Activated CD8-positive, alpha-beta memory T cell treated with anti-CD3 and anti-CD28 coated beads for 36 hours (primary cell): Measurements from ENCODE around the gene GGT5. TPM values are rescaled to one million over a fixed set of nuclear protein-coding genes. Genes with fewer than 3 reads are reported as not detected.
"Not testable (repeated sequence)": the region's sequence is repeated elsewhere in the genome, so short reads cannot be mapped to it uniquely, and the experiment has no call there.

Source experiments
- CTCF ChIA-PET: fragments of 350-600 bp; sonication (Branson Sonifier 250); formaldehyde crosslinking; loops from one replicate; lab custom pipeline; 2021; ENCODE audit warnings: antibody characterized with exemption; lab: Charles Lee
- POLR2A ChIA-PET: fragments of 350-600 bp; sonication (Branson Sonifier 250); formaldehyde crosslinking; loops from one replicate; lab custom pipeline; 2021; ENCODE audit warnings: antibody characterized with exemption; lab: Charles Lee
- total RNA-seq, 2 experiments: library from RNA; stranded (reverse); gene quantifications; one replicate each; pipeline ENCODE4 v1.2.3, GENCODE V29; 2021

GGT5 gene
- total RNA-seq, 2 experiments from 2014 or later, result not detected

- CTCF ChIA-PET, POLR2A ChIA-PET: not testable (repeated sequence)
Measured at GRCh38 chr22:24266495-24266894, 21.6 kb upstream of the GGT5 start.

- ChIA-PET CTCF (no interaction called here), POLR2A (interaction anchor here (0.5 kb wide), 1 partner anchor 62 kb away, joined by 6 read pairs; no protein-coding TSS in a partner anchor)
Measured at GRCh38 chr22:24265734-24266133, 20.9 kb upstream of the GGT5 start.

GRCh38 chr22:24264329-24264896 lies 19.5 kb upstream of the GGT5 start:
- CTCF ChIA-PET, POLR2A ChIA-PET: not testable (repeated sequence)

GRCh38 chr22:24263479-24263878 lies 18.6 kb upstream of the GGT5 start:
- POLR2A ChIA-PET, CTCF ChIA-PET: not testable (repeated sequence)

- POLR2A ChIA-PET, CTCF ChIA-PET: not testable (repeated sequence)
Measured at GRCh38 chr22:24262185-24262749, 17.4 kb upstream of the GGT5 start.

- POLR2A ChIA-PET, CTCF ChIA-PET: not testable (repeated sequence)
Measured at GRCh38 chr22:24259459-24259858, 14.6 kb upstream of the GGT5 start.

- CTCF ChIA-PET, POLR2A ChIA-PET: not testable (repeated sequence)
Measured at GRCh38 chr22:24256736-24257135, 11.9 kb upstream of the GGT5 start.

- POLR2A ChIA-PET, CTCF ChIA-PET: not testable (repeated sequence)
Measured at GRCh38 chr22:24256136-24256535, 11.3 kb upstream of the GGT5 start.

- CTCF ChIA-PET, POLR2A ChIA-PET: not testable (repeated sequence)
Measured at GRCh38 chr22:24253126-24253525, 8.2 kb upstream of the GGT5 start.

- POLR2A ChIA-PET, CTCF ChIA-PET: not testable (repeated sequence)
Measured at GRCh38 chr22:24251286-24251685, 6.4 kb upstream of the GGT5 start.

GRCh38 chr22:24249413-24249812 lies 4.5 kb upstream of the GGT5 start:
- POLR2A ChIA-PET, CTCF ChIA-PET: not testable (repeated sequence)

GRCh38 chr22:24248611-24249010 lies 3.7 kb upstream of the GGT5 start:
- POLR2A ChIA-PET, CTCF ChIA-PET: not testable (repeated sequence)

GRCh38 chr22:24247564-24248344 lies 2.9 kb upstream of the GGT5 start:
- CTCF ChIA-PET, result interaction anchor here (0.6 kb wide), 1 partner anchor 860 kb away, joined by 3 read pairs; no protein-coding TSS in a partner anchor

GRCh38 chr22:24247011-24247507 lies 2.2 kb upstream of the GGT5 start:
- POLR2A ChIA-PET, result no interaction called here
- CTCF ChIA-PET, result interaction anchor here (0.6 kb wide), 1 partner anchor 860 kb away, joined by 3 read pairs; no protein-coding TSS in a partner anchor

More at GRCh38 chr22:24247564-24248344, 2.9 kb upstream of the GGT5 start:
- POLR2A ChIA-PET, result no interaction called here

GRCh38 chr22:24245584-24246561 lies 991 bp upstream of the GGT5 start:
- POLR2A ChIA-PET, result interaction anchor here (0.6 kb wide), 1 partner anchor 87 kb away, joined by 6 read pairs; no protein-coding TSS in a partner anchor
- CTCF ChIA-PET, result not testable (repeated sequence)

GRCh38 chr22:24244144-24244787 lies 616 bp downstream of the GGT5 start:
- POLR2A ChIA-PET, result no interaction called here
- CTCF ChIA-PET, result no interaction called here

GRCh38 chr22:24243417-24243816 lies 1.5 kb downstream of the GGT5 start:
- POLR2A ChIA-PET, result not testable (repeated sequence)
- CTCF ChIA-PET, result interaction anchor here (1.1 to 1.6 kb wide), 2 partner anchors 67 to 87 kb away, joined by 4 to 6 read pairs; no protein-coding TSS in a partner anchor

GRCh38 chr22:24240985-24241692 lies 3.7 kb downstream of the GGT5 start:
- POLR2A ChIA-PET, result not testable (repeated sequence)

More at GRCh38 chr22:24240985-24241692, 3.7 kb downstream of the GGT5 start:
- CTCF ChIA-PET, result interaction anchor here (0.6 to 1.6 kb wide), 3 partner anchors 10 to 227 kb away, joined by 3 to 5 read pairs (median 3); no protein-coding TSS in a partner anchor
